Ovary (tissue), 9 donors: ENCODE results near the gene CYP4V2. TPM values are rescaled to one million over a fixed set of nuclear protein-coding genes. Genes with fewer than 3 reads are reported as not detected.

Experiments used
- DNase-seq, 5 donors: peaks; one replicate each; pipeline ENCODE4 v3.0.0-alpha.2; 2019 to 2020
- H3K27ac ChIP-seq, 2 donors: fragments of 200-600 bp; one replicate each; pipeline versions ENCODE4 v1.5.1 to v1.8.0; 2019 to 2022
- H3K27me3 ChIP-seq: fragments of 200-600 bp; one replicate; pipeline ENCODE4 v1.8.0; 2022
- H3K36me3 ChIP-seq: fragments of 200-600 bp; sonication (generic); one replicate; pipeline ENCODE4 v1.5.1; 2019
- H3K4me1 ChIP-seq: one replicate; pipeline ENCODE4 v1.8.1; 2013; ENCODE audit warnings: mild to moderate bottlenecking, moderate library complexity; ENCODE audit not compliant: insufficient read depth
- H3K4me3 ChIP-seq: fragments of 200-600 bp; sonication (generic); one replicate; pipeline ENCODE4 v1.5.1; 2017
- H3K9me3 ChIP-seq, 2 donors: fragments of 200-600 bp in 1 of 2; sonication (generic) in 1 of 2; one replicate each; pipeline versions ENCODE4 v1.5.1 to v1.8.1; 2013 to 2019; ENCODE audit warnings: mild to moderate bottlenecking in 1 of 2, moderate library complexity in 1 of 2
- EP300 ChIP-seq: sonication (generic); formaldehyde crosslinking; IDR thresholded peaks from one replicate; pipeline ENCODE4 v1.6.1; 2017; ENCODE audit warnings: antibody characterized with exemption
- POLR2A ChIP-seq: fragments of 450-650 bp; IDR thresholded peaks from one replicate; pipeline ENCODE4 v1.6.1; 2017; ENCODE audit warnings: antibody characterized with exemption, mild to moderate bottlenecking, moderate library complexity
- whole genome bisulfite sequencing, 3 donors: extraction: QIAGEN DNeasy Blood & Tissue Kit in 1 of 3; methylation state at CpG; one replicate each; pipeline versions ENCODE4 v1.1.5 to v1.1.7; 2013 to 2017; 5-methylcytosine and 5-hydroxymethylcytosine counted together
- intact Hi-C, 4 donors: fragments of 100-400 bp; cut with DNase I; formaldehyde crosslinking; loops; one replicate each; pipeline versions ENCODE4 v1.11.0 to v1.15.1; 2022 to 2023
- polyA plus RNA-seq, 2 donors: library from polyadenylated mRNA; stranded (reverse); fragments of 200-250 nt in 1 of 2; fragments of 350-450 nt in 1 of 2; fragmentation: Illumina TruSeq in 1 of 2; extraction: RNeasy Lipid Tissue Mini Kit (QIAGEN cat#74804) in 1 of 2; gene quantifications; one replicate each; pipeline ENCODE4 v1.2.3, GENCODE V29; 2013 to 2014
- total RNA-seq, 7 donors: library from RNA; depleted of rRNA in 2 of 7; stranded (reverse); fragments of >200 nt in 2 of 7; fragmentation: NEBNext Ultra II Directional in 3 of 7; extraction: Animal tissue kit (Norgen Biotek cat#: 25700) in 3 of 7; gene quantifications; one replicate each; pipeline versions ENCODE4 v1.1.0 to v1.2.4, GENCODE V29; 2016 to 2023
- TF ChIP-seq, protein P1 (sequence below), 3 donors: fragments of 450-650 bp in 2 of 3; fragments of 200-600 bp in 1 of 3; IDR thresholded peaks; one replicate each; pipeline versions ENCODE4 v1.5.1 to v1.8.0; 2016 to 2022; ENCODE audit warnings: antibody characterized with exemption in 3 of 3, mild to moderate bottlenecking in 1 of 3
- donor health status: DM: no; HTN: no; CAD: no; lungs with moderate emphysema.
- donor health status: DM: no; HTN: no; CAD: no.
- donor health status: Bipolar disorder and iron deficiency.
- donor health status: DM: yes; HTN: yes; CAD: no.
- donor health status: DM: no; HTN: no; CAD: no.
- donor health status: DM: yes; HTN: yes; CAD: no.

The CYP4V2 gene
- total and polyA plus RNA-seq, 9 donors, result 8.5 to 35.3 (median 17.9) TPM

- DNase-seq, result no peak
- 74 to 93% (median 77%) methylated on average over 13 of the region's 13 CpGs for WGBS, 3 donors
- intact Hi-C loops, result no loop called here
- TF ChIP-seq POLR2A (no peak), EP300 (no peak)
- TF ChIP-seq, protein P1, sequence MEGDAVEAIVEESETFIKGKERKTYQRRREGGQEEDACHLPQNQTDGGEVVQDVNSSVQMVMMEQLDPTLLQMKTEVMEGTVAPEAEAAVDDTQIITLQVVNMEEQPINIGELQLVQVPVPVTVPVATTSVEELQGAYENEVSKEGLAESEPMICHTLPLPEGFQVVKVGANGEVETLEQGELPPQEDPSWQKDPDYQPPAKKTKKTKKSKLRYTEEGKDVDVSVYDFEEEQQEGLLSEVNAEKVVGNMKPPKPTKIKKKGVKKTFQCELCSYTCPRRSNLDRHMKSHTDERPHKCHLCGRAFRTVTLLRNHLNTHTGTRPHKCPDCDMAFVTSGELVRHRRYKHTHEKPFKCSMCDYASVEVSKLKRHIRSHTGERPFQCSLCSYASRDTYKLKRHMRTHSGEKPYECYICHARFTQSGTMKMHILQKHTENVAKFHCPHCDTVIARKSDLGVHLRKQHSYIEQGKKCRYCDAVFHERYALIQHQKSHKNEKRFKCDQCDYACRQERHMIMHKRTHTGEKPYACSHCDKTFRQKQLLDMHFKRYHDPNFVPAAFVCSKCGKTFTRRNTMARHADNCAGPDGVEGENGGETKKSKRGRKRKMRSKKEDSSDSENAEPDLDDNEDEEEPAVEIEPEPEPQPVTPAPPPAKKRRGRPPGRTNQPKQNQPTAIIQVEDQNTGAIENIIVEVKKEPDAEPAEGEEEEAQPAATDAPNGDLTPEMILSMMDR (IDR thresholded peaks at IDR 0.05), result no peak
- Histone ChIP-seq H3K4me3 (peak overlapping the region; percentile 6), H3K36me3 (no peaks in the 10 kb centered on the region), H3K27me3 (no peaks in the 10 kb centered on the region), H3K4me1 (peaks cover 5% of the 10 kb centered on the region), H3K27ac (peak overlapping the region in 1 of 2 donors; percentile 62), H3K9me3 (no peaks in the 10 kb centered on the region)
Measured at GRCh38 chr4:186204686-186205085, 13.3 kb downstream of the CYP4V2 start.

GRCh38 chr4:186205156-186205555 lies 13.8 kb downstream of the CYP4V2 start:
- Histone ChIP-seq H3K36me3 (no peaks in the 10 kb centered on the region), H3K4me1 (peaks cover 5% of the 10 kb centered on the region), H3K27ac (no peak overlapping the region), H3K4me3 (no peak overlapping the region), H3K9me3 (no peaks in the 10 kb centered on the region), H3K27me3 (no peaks in the 10 kb centered on the region)
- 82 to 95% (median 85%) methylated on average over 8 of the region's 8 CpGs for WGBS, 3 donors
- no peak for DNase-seq
- TF ChIP-seq, protein P1 (IDR thresholded peaks at IDR 0.05), result no peak
- no peak for TF ChIP-seq EP300
- TF ChIP-seq POLR2A, result no peak
- intact Hi-C loops, result no loop called here

- H3K27me3 ChIP-seq, result peaks cover 2% of the 10 kb centered on the region
- no peaks in the 10 kb centered on the region for H3K4me1 ChIP-seq
- no peaks in the 10 kb centered on the region for H3K9me3 ChIP-seq
- no peak overlapping the region for H3K4me3 ChIP-seq
- H3K27ac ChIP-seq, result no peak overlapping the region
- TF ChIP-seq, protein P1 (IDR thresholded peaks at IDR 0.05), result no peak
- no peak for TF ChIP-seq EP300
- no peak for TF ChIP-seq POLR2A
- DNase-seq, result no peak
- H3K36me3 ChIP-seq, result no peaks in the 10 kb centered on the region
- intact Hi-C loops, result no loop called here
- 75 to 82% (median 78%) methylated on average over 8 of the region's 8 CpGs for WGBS, 3 donors
Measured at GRCh38 chr4:186216465-186217024, 25.2 kb downstream of the CYP4V2 start.

GRCh38 chr4:186217733-186218293 lies 26.4 kb downstream of the CYP4V2 start:
- TF ChIP-seq EP300, result no peak
- TF ChIP-seq, protein P1 (IDR thresholded peaks at IDR 0.05), result no peak
- TF ChIP-seq POLR2A, result no peak
- no peaks in the 10 kb centered on the region for H3K9me3 ChIP-seq
- intact Hi-C loops, result no loop called here
- H3K4me1 ChIP-seq, result no peaks in the 10 kb centered on the region
- 25 to 42% (median 28%) methylated on average over 1 of the region's 1 CpG for WGBS, 3 donors
- peaks cover 2% of the 10 kb centered on the region for H3K27me3 ChIP-seq
- H3K36me3 ChIP-seq, result no peaks in the 10 kb centered on the region
- DNase-seq, result no peak
- H3K27ac ChIP-seq, result no peak overlapping the region
- H3K4me3 ChIP-seq, result no peak overlapping the region
